Lung (tissue), 12 donors: ENCODE measurements around the gene NTRK3. TPM values are rescaled to one million over a fixed set of nuclear protein-coding genes. Genes with fewer than 3 reads are reported as not detected.

Experiments
- ATAC-seq: fragments of 200-7000 bp; cut with Tn5 transposase; one replicate; pipeline ENCODE4 v1.9.1; 2020; ENCODE audit warnings: moderate number of reproducible peaks; ENCODE audit not compliant: insufficient read depth, low FRiP score
- DNase-seq, 3 donors: peaks; one replicate each; pipeline ENCODE4 v3.0.0-alpha.2; 2013 to 2017
- H3K27ac ChIP-seq, 2 donors: one replicate each; pipeline ENCODE4 v1.5.1; 2013; ENCODE audit warnings: mild to moderate bottlenecking in 2 of 2, moderate library complexity in 2 of 2, control low read depth in 1 of 2, inconsistent platforms in 1 of 2, low read depth in 1 of 2, low read length in 1 of 2
- H3K27me3 ChIP-seq, 3 donors: one replicate each; pipeline ENCODE4 v1.5.1; 2013; ENCODE audit warnings: low read length in 2 of 3; ENCODE audit not compliant: control insufficient read depth in 3 of 3, insufficient read depth in 3 of 3
- H3K36me3 ChIP-seq, 4 donors: one replicate each; pipeline ENCODE4 v1.5.1; 2013; ENCODE audit warnings: low read length in 4 of 4, mild to moderate bottlenecking in 1 of 4, moderate library complexity in 1 of 4; ENCODE audit not compliant: control insufficient read depth in 4 of 4, insufficient read depth in 4 of 4
- H3K4me1 ChIP-seq, 5 donors: one replicate each; pipeline ENCODE4 v1.5.1; 2013; ENCODE audit warnings: low read length in 5 of 5, mild to moderate bottlenecking in 2 of 5, moderate library complexity in 1 of 5; ENCODE audit not compliant: control insufficient read depth in 5 of 5, insufficient read depth in 5 of 5
- H3K4me3 ChIP-seq: one replicate; pipeline ENCODE4 v1.5.1; 2013; ENCODE audit warnings: mild to moderate bottlenecking, control low read depth, moderate library complexity
- H3K9ac ChIP-seq, 2 donors: one replicate each; pipeline ENCODE4 v1.5.1; 2013; ENCODE audit warnings: low read length in 2 of 2, control low read depth in 1 of 2; ENCODE audit not compliant: insufficient read depth in 1 of 2
- H3K9me3 ChIP-seq, 4 donors: one replicate each; pipeline ENCODE4 v1.5.1; 2013; ENCODE audit warnings: low read length in 3 of 4, mild to moderate bottlenecking in 1 of 4, moderate library complexity in 1 of 4; ENCODE audit not compliant: control insufficient read depth in 4 of 4, insufficient read depth in 3 of 4
- WGBS, 2 donors: extraction: QIAGEN DNeasy Blood & Tissue Kit; methylation state at CpG; one replicate each; pipeline ENCODE4 v1.1.7; 2013; 5-methylcytosine and 5-hydroxymethylcytosine counted together
- polyA plus RNA-seq, 2 donors: library from polyadenylated mRNA; stranded (reverse); fragments of 200-250 nt; gene quantifications; one replicate each; pipeline ENCODE4 v1.2.1, GENCODE V29; 2013
- total RNA-seq, 2 donors: library from RNA; depleted of rRNA in 1 of 2; stranded (reverse); fragments of >200 nt in 1 of 2; gene quantifications; one replicate each; pipeline ENCODE4 v1.2.1, GENCODE V29; 2014 to 2021
- TF ChIP-seq, protein P1 (sequence below): IDR thresholded peaks from 2 replicates; pipeline ENCODE4 v1.5.1; 2012; ENCODE audit warnings: mild to moderate bottlenecking; ENCODE audit errors: control extremely low read depth, extremely low read depth
- donor health status: control.
- donor health status: control.
- donor health status: Bipolar disorder and iron deficiency.
- donor health status: healthy.
- donor health status: DM: yes; HTN: yes; CAD: no.

The NTRK3 gene
- total and polyA plus RNA-seq, 4 donors = 0.44 to 11.0 (median 4.2) TPM

DNA sequence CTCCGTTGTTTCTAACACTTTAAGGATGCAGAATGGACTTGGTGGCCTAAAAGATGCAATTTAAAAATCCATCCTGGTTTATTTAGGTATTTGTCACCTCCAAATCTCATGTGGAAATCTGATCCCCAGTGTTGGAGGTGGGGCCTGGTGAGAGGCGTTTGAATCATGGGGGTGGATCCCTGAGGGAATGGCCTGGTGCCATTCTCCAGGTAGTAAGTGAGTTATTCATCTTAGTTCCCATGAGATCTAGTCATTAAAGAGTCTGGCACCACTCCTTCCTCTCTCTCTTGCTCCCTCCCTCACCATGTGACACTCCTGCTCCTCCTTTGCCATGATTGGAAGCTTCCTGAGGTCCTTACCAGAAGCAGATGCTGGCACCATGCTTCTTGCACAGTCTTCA is 339.1 kb downstream of the NTRK3 start:
- Histone ChIP-seq H3K9me3 (peaks cover 0 to 2% (median 0%) of the 10 kb centered on the region in 4 donors), H3K27me3 (peaks cover 0 to 4% (median 0%) of the 10 kb centered on the region in 3 donors), H3K4me1 (no peaks in the 10 kb centered on the region), H3K36me3 (no peaks in the 10 kb centered on the region), H3K4me3 (no peak overlapping the region), H3K27ac (no peak overlapping the region), H3K9ac (no peak overlapping the region)
- ATAC-seq (no peak), DNase-seq (no peak)
- TF ChIP-seq, protein P1, sequence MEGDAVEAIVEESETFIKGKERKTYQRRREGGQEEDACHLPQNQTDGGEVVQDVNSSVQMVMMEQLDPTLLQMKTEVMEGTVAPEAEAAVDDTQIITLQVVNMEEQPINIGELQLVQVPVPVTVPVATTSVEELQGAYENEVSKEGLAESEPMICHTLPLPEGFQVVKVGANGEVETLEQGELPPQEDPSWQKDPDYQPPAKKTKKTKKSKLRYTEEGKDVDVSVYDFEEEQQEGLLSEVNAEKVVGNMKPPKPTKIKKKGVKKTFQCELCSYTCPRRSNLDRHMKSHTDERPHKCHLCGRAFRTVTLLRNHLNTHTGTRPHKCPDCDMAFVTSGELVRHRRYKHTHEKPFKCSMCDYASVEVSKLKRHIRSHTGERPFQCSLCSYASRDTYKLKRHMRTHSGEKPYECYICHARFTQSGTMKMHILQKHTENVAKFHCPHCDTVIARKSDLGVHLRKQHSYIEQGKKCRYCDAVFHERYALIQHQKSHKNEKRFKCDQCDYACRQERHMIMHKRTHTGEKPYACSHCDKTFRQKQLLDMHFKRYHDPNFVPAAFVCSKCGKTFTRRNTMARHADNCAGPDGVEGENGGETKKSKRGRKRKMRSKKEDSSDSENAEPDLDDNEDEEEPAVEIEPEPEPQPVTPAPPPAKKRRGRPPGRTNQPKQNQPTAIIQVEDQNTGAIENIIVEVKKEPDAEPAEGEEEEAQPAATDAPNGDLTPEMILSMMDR = no peak
- 54 to 74% methylated on average over 2 of the region's 2 CpGs for whole genome bisulfite sequencing, 2 donors

DNA sequence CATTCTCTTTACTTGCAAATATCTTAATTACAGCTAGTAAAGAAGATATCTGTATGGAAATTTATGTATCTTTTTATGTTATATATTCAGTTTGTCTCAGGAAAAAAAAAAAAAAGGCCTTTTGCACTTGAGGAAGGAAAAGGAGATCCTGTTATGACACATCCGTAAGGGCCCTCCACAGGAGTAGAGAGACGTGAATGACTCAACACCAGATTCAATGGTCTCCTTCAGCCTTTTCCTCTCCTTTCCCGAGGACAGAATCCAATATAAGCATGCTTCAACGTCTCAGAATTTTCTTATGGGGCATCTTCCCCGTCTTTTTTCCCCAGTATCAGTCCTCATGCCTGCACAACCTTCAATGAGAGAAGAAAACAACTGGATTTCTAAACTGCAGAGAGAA is 340.3 kb downstream of the NTRK3 start:
- no peak overlapping the region for H3K4me3 ChIP-seq
- no peak overlapping the region for H3K27ac ChIP-seq
- TF ChIP-seq, protein P1 = no peak
- ATAC-seq (no peak), DNase-seq (no peak)
- H3K9ac ChIP-seq = no peak overlapping the region
- peaks cover 0 to 2% (median 0%) of the 10 kb centered on the region in 4 donors for H3K9me3 ChIP-seq
- WGBS, 2 donors = 33 to 51% methylated on average over 5 of the region's 5 CpGs
- H3K27me3 ChIP-seq = peaks cover 0 to 4% (median 0%) of the 10 kb centered on the region in 3 donors
- H3K4me1 ChIP-seq = no peaks in the 10 kb centered on the region
- no peaks in the 10 kb centered on the region for H3K36me3 ChIP-seq

DNA sequence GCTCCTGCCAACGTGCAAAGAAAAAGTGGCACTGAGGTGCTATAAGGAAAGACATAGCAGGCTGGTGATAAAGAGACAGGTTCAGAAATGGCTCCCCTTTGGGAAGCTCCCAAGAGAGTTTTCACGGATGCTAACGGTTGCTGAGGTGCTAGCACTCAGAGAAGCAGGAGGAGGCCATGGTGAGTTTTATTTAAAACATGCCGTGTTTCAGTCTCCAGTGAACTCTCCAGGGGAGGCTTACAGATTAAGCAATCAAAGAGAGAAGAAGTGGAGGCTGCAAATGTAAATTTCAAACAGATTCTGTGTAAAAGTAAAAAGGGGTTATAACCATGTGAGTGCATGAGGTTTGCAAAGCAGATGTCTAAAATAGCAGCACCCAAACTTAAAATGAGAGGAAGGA is 346.2 kb downstream of the NTRK3 start:
- H3K27ac ChIP-seq = no peak overlapping the region
- no peak overlapping the region for H3K9ac ChIP-seq
- H3K4me1 ChIP-seq = no peaks in the 10 kb centered on the region
- H3K9me3 ChIP-seq = no peaks in the 10 kb centered on the region
- H3K4me3 ChIP-seq = no peak overlapping the region
- 72 to 75% methylated on average over 4 of the region's 4 CpGs for whole genome bisulfite sequencing, 2 donors
- DNase-seq (no peak), ATAC-seq (no peak)
- no peaks in the 10 kb centered on the region for H3K36me3 ChIP-seq
- TF ChIP-seq, protein P1 = no peak
- H3K27me3 ChIP-seq = peaks cover 0 to 4% (median 0%) of the 10 kb centered on the region in 3 donors
